GM23338 (cell line): ENCODE measurements around the gene SZT2.

Experiments used
- CREB1 ChIP-seq: fragments of 250-450 bp; sonication (Bioruptor Pico); IDR thresholded peaks from 2 replicates; pipeline ENCODE4 v1.5.0; 2020; ENCODE audit warnings: low read depth, mild to moderate bottlenecking, moderate library complexity
- EZH2 ChIP-seq: fragments of 200-600 bp; sonication (generic); IDR thresholded peaks from one replicate; pipeline ENCODE4 v1.8.0; 2017; ENCODE audit warnings: antibody characterized with exemption, mild to moderate bottlenecking, low read depth; ENCODE audit not compliant: unreplicated experiment
- EZH2phosphoT487 ChIP-seq: fragments of 200-600 bp; sonication (generic); IDR thresholded peaks from one replicate; pipeline ENCODE4 v1.8.1; 2018; ENCODE audit warnings: antibody characterized with exemption; ENCODE audit not compliant: unreplicated experiment
- POLR2AphosphoS5 ChIP-seq: IDR thresholded peaks from 2 replicates; pipeline ENCODE4 v1.6.1; 2016; ENCODE audit warnings: antibody characterized with exemption, low read depth
- TF ChIP-seq, protein P1 (sequence below), 2 experiments: fragments of 200-600 bp in 1 of 2; sonication (generic) in 1 of 2; conservative IDR thresholded peaks; 2 replicates each; pipeline versions ENCODE4 v1.5.1 to v1.6.1; 2016 to 2017; ENCODE audit warnings: antibody characterized with exemption in 2 of 2, low read depth in 2 of 2, mild to moderate bottlenecking in 2 of 2, moderate library complexity in 1 of 2
- TF ChIP-seq, protein P2 (sequence below): IDR thresholded peaks from 2 replicates; pipeline ENCODE4 v1.6.1; 2016; ENCODE audit warnings: antibody characterized with exemption

DNA sequence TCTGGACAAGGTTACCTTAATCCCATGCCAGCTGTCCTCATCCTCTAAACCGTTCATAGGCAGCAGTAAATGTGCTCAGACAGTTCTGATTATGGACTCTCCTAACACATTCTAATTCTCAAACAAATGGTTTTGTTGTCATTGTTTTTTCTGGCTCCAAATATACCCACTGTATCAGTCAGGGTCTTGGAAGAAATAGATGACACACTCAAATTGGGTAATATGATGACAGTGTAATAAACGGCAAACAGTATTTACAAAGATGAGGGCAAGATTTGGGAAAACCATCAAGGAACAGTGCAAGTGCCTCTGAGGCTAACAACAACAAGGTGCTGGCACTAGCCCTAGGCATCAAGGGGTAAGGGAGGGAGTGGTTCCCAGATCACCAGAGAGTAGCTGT, 35.2 kb upstream of the SZT2 start:
- no peak for TF ChIP-seq CREB1 (CRISPR knock-in tag)
- TF ChIP-seq EZH2phosphoT487: no peak
- TF ChIP-seq, protein P1, sequence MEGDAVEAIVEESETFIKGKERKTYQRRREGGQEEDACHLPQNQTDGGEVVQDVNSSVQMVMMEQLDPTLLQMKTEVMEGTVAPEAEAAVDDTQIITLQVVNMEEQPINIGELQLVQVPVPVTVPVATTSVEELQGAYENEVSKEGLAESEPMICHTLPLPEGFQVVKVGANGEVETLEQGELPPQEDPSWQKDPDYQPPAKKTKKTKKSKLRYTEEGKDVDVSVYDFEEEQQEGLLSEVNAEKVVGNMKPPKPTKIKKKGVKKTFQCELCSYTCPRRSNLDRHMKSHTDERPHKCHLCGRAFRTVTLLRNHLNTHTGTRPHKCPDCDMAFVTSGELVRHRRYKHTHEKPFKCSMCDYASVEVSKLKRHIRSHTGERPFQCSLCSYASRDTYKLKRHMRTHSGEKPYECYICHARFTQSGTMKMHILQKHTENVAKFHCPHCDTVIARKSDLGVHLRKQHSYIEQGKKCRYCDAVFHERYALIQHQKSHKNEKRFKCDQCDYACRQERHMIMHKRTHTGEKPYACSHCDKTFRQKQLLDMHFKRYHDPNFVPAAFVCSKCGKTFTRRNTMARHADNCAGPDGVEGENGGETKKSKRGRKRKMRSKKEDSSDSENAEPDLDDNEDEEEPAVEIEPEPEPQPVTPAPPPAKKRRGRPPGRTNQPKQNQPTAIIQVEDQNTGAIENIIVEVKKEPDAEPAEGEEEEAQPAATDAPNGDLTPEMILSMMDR (conservative IDR thresholded peaks at IDR 0.05; ENCODE audit: low read depth in 2 of 2): no peak
- TF ChIP-seq EZH2: no peak
- TF ChIP-seq, protein P2, sequence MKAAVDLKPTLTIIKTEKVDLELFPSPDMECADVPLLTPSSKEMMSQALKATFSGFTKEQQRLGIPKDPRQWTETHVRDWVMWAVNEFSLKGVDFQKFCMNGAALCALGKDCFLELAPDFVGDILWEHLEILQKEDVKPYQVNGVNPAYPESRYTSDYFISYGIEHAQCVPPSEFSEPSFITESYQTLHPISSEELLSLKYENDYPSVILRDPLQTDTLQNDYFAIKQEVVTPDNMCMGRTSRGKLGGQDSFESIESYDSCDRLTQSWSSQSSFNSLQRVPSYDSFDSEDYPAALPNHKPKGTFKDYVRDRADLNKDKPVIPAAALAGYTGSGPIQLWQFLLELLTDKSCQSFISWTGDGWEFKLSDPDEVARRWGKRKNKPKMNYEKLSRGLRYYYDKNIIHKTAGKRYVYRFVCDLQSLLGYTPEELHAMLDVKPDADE: no peak
- no peak for TF ChIP-seq POLR2AphosphoS5
